ENCODE measurements around the gene MBD1.

DNA sequence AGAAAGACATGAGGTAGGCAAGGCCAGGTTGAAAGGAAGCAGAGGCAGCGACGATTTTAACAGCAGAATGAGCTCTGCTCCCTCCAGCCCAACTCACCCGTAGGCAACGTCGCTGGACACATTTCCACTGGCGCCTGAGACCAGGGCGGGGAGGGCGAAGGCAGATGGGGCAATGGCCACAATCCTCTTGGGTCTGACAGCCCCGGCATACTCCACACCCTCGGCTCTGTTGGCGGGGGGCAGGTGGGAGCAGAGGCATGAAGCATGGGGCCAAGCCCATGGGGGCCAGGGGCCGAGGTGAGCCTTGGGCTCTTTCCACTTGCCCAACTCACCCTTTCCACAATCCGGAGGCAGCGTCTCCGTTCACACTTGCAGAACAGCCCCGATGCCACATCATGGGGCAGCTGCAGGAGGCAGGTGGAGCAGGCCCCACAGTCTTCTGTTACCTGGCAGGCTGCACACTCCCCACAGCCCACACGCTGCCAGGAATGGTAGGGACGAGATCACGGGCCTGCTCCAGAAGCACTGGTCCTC lies 5.8 kb downstream of the MBD1 start:
- TF ChIP-seq, protein P1, sequence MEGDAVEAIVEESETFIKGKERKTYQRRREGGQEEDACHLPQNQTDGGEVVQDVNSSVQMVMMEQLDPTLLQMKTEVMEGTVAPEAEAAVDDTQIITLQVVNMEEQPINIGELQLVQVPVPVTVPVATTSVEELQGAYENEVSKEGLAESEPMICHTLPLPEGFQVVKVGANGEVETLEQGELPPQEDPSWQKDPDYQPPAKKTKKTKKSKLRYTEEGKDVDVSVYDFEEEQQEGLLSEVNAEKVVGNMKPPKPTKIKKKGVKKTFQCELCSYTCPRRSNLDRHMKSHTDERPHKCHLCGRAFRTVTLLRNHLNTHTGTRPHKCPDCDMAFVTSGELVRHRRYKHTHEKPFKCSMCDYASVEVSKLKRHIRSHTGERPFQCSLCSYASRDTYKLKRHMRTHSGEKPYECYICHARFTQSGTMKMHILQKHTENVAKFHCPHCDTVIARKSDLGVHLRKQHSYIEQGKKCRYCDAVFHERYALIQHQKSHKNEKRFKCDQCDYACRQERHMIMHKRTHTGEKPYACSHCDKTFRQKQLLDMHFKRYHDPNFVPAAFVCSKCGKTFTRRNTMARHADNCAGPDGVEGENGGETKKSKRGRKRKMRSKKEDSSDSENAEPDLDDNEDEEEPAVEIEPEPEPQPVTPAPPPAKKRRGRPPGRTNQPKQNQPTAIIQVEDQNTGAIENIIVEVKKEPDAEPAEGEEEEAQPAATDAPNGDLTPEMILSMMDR (IDR thresholded peaks at IDR 0.05), result no peak
- no peak for TF ChIP-seq POLR2A (IDR thresholded peaks at IDR 0.05)
